Stimulated activated CD4-positive, alpha-beta T cell treated with anti-CD3 and anti-CD28 coated beads, TNF-alpha, amount 100 ng/mL, for 4 hours (primary cell): Measurements from ENCODE around the gene KRT23.
"Not testable (repeated sequence)": the region's sequence is repeated elsewhere in the genome, so short reads cannot be mapped to it uniquely, and the experiment has no call there.

Experiments used
- DNase-seq, 3 experiments: peaks; one replicate each; pipeline ENCODE4 v3.0.0-alpha.2; 2020; ENCODE audit warnings: low read depth in 3 of 3

Gene KRT23

GRCh38 chr17:40950176-40950575 is 12.7 kb upstream of the KRT23 start:
- DNase-seq, result no peak

- DNase-seq, result no peak
Observed at GRCh38 chr17:40949418-40949817, 12.0 kb upstream of the KRT23 start.

DNA sequence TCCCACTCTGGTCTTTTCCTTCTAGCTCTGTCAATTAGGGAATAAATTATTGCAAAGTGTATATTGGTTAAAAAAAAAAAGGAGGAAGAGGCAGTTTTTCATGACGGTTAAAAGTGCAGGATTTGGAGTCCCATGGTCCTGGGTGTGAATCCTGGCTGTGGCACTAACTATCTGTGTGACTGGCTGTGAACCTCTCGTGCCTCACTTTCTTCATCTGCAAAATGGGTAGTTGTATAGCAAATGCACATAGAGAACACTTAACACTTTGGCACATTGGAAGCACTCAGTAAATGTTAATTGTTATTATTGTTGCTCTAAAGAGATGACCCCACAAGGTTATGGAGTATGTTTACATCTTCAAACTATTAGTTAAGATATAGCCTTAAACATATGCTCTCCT is 10.5 kb upstream of the KRT23 start:
- DNase-seq, result no peak

DNA sequence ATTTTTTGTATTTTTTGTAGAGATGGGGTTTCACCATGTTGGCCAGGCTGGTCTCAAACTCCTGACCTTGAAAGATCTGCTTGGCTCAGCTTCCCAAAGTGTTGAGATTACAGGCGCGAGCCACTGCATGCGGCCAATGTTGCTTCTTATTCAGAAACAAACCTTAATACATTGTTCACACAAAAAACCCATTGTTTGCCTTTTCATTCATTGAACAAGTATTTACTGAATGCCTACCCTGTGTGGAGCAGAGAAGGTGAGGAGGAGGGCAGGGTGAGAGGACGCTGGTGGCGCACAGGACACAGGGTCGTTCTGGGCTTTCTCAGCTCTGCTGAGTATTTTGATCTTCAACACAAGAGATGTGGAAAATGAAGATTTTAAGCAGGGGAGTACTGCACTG is 8.0 kb upstream of the KRT23 start:
- DNase-seq, result no peak

DNA sequence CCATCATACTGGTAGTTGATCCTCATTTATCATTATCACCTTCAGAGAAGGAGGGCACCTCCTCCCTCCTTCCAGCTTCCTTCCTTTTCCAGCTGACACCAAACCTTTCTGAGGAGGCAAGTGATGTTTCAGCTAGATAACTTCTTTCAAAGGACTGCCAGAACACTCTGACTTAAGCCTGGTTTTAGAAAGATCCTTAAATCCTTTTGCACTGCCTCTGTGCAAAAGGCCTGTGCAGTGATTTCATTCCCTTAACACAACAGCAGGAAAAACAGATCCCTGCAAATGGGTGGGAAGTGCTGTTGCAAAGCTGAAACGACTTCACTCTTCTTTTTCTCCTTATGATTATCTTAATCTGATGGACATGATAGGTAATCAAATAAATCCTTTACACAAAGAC is 7.1 kb upstream of the KRT23 start:
- no peak for DNase-seq

- no peak for DNase-seq
Observed at GRCh38 chr17:40942553-40942952, 5.1 kb upstream of the KRT23 start.

GRCh38 chr17:40940266-40940665 is 2.8 kb upstream of the KRT23 start:
- no peak for DNase-seq

DNA sequence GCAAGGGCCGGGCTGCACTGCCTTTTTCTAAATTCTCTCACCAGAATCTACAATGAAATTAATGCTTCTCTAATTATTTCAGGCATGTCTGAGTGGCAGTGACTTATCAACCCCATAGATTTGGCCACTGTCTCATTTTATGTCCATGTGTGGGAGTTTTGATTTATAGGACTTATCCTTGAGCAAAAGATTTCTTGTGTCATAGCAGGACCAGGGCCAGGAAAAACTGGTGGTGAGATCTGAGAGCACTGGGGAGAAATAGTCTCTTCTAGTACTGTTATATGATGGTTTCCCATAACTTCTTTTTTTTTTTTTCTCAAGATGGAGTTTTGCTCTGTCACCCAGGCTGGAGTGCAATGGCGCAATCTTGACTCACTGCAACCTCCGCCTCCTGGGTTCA is 1.5 kb upstream of the KRT23 start:
- DNase-seq, result no peak

DNA sequence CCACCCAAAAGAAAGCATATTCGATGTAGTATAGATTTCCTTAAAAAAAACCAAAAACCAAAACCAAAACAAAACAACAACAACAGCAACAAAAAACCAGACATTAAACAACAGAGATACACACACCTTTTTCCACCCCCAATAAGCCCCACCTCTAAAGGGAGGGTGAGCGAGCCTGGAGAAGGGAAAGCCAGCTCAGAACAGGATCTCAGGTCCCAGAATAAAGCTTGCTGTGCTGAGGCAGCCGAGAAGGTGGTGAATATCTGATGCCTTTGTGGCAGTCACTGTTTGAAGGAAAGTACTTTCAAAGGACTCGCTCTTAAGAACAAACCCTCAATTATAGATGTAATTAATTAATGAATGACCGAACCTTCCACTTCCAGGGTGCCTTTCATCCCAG is 470 bp downstream of the KRT23 start:
- no peak for DNase-seq

DNA sequence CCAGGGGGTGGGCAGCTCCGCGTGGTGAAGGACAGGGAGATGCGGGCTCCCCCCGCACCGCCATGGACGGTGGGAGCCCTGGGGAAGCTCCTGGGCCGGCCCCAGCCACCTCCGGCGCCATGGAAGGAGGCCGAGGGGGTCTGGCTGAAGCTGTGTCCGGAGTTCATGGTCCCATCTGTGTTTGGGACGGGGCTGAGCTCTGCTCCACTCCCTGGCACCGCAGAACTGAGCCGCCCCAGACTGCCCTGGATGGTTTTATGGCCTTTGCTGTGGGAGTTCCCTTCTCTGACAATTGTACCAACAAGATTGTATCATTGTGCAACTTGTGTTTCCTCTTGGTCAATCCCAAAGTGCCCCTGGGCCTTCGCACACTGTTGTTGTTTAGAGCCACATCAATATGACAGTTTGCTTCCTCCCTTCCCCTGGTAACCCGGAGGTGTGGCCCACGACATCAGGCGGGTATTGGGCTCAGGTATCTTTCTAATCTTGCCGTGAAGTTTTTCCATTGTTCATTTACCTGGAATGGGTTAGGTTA is 942 bp downstream of the KRT23 start:
- no peak for DNase-seq

- no peak for DNase-seq
Observed at GRCh38 chr17:40935624-40936023, 1.8 kb downstream of the KRT23 start.

DNA sequence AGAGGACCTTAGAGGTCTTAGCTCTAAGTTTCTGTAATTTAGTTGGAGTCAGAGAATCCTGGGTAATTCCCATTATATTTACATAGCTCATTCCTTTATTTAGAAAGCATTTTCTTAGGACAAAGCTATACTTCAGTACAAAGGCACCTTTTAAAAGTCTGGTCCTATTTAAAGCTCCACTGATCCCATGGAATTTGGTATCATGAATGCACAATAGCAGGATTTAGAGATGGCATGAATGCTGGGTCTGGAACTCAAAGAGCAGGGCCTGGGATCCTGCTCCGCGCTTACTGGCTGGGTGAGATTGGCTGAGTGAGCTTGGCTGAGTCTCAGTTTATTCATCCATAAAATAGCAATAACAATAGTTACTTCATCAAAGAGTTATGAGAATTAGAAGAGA is 4.8 kb downstream of the KRT23 start:
- DNase-seq, result no peak

DNA sequence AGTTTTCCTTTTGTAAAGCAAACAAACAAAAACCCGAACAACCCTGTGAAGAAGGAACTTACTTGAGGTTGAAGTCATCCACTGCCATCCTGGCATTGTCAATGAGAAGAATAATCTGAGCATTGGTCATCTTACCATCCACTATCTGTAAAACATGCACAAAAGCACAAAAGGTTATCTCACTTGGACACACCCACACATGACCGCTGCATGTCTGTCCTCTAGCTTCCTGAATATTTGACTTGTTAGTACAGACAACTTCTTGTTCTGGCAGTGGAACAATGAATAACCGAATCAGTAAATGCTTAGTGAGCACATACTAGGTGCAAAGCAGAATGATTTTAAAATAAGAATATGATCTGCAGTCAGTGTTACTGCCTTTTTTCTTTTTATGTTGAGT is 6.1 kb downstream of the KRT23 start:
- DNase-seq, result no peak

DNA sequence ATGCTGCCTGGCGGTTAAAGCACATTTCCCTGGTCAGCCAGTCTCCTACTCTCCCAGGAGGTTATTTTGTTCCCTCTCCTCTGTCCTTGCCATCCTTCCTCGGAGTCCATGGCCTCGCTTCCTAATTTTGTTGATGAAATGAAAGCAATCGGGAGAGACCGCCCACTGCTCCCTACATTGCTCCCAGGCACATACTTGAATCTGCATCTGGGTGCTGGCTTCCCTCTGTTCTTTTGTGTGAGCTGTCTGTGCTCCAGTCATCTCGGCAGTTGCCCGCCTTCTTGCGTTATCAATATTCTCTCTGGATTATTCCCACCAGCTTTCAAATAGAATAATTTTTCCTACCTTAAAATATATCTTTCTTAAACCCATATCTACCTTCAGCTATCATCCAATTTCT is 11.1 kb downstream of the KRT23 start:
- DNase-seq, result no peak

DNA sequence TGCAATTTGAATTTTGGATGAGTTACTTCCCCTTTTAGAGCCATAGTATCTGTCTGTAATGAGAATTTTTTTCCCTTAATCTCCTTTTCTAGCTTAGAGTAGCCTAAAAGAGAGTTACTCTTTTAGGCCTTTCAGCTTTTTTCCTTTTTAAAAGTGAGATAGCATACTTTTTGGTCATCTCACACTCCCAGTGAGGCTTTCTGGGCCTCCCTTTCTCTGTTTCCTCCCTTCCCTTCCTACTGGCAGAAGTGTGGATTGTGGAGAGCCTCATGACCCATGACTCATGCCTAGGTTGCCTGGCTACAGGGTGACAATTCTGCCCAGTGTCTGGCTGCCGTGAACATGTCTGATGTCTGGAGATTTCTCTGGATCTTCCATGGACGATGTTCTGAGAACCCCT is 15.2 kb downstream of the KRT23 start:
- no peak for DNase-seq

DNA sequence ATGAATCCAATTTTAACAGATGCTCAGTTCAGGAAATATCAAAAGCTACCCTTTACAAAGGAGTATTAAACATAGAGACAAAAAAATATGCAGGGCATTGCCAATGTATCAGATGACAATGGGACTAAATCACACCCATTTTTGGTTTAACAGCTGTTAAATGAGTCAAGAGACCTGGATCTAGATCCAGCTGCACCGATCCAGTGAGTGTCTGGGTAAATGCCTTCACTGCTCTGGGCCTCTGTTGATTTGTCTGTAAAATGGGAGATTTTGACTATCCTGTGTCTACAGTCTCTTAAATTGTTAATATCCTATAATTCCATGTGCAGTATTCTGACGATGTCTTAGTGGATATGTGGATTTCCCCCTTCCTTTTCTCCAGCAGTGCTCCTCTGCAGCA is 16.4 kb downstream of the KRT23 start:
- DNase-seq, result no peak

- not testable (repeated sequence) for DNase-seq
Observed at GRCh38 chr17:40917116-40917515, 20.3 kb downstream of the KRT23 start.

DNA sequence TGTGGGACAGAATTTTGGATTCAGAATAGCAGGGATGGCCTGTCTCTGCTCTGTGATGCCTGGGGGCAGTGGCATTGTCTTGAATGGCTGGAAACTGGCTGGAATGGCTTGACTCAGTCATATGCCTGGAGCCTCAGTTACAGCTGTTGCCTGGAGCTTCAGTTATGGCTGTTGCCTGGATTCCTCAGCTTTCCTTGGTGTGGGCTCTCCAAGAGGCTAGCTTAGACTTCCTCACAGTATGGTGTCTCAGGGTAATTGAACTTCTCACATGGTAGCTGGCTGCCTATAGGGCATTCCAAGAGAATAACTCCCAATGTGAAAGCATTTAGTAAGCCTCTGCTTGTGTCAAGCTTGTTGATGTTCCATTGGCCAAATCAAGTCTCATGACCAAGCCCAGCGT is 21.1 kb downstream of the KRT23 start:
- DNase-seq, result no peak

GRCh38 chr17:40915721-40916256 is 21.7 kb downstream of the KRT23 start:
- no peak for DNase-seq

- no peak for DNase-seq
Observed at GRCh38 chr17:40915199-40915661, 22.2 kb downstream of the KRT23 start.

GRCh38 chr17:40914075-40914855 is 23.2 kb downstream of the KRT23 start:
- no peak for DNase-seq

DNA sequence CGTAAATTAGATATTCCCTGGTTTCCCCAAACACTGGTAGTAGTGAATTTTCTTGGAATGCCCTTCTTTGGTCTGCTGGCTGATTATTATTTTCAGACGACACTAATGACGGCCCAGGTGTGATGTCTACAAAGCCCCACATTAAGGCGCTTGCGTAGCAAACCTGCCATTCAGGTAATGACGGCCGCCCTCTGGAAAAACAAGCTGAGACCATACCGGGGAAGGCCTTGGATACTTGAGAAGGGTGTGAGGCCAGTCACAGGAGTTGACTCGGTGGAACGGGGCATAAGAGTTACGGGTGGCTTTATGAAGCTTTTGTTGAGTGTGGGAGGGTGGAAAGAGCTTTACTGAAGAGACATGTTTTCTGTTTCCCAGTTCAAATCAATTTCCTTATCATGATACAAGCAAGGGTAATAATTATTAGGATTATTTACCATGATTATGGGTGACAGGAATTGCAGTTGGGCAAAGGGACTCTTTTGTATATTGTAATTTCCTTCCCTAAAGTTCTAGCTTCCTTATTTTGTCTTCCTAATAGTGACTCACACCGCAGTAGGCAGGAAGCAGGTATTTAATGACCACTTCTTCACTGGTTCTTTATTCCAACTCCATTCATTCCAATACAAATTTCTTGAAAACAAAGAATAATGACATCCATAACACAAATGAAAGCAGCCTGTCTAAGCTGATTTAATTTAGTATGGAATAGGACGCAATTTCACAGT is 24.8 kb downstream of the KRT23 start:
- no peak for DNase-seq

DNA sequence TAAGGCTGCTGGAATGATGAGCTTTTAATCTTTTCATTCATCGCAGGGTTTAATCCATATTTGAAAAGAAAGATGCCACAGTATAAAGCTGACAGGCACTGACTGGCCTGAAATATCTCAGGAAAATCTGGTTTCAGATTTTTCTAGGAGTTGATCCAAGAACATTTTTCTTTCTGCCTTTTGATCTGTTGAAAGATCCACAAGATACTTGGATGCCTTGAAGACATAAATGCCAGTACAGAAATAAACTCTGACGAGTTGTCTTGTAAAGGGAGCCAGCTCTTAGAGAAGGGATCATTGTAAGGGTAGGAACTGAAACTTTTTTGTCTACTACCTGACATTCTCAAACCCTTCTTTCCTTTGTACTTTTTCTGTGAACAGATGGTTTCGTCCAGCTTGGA is 27.0 kb downstream of the KRT23 start:
- DNase-seq, result no peak
